A549 (cell line): ENCODE results near the gene RHOT1. TPM values are rescaled to one million over a fixed set of nuclear protein-coding genes. Genes with fewer than 3 reads are reported as not detected.

Experiments
- ATAC-seq, 2 experiments: fragments of 200-7000 bp in 1 of 2; fragments of >200 bp in 1 of 2; cut with Nextera tagmentation in 1 of 2; cut with Tn5 transposase in 1 of 2; 3 replicates each; pipeline versions ENCODE4 v1.8.0 to v1.9.1; 2018 to 2020; ENCODE audit warnings: mild to moderate bottlenecking in 1 of 2, moderate library complexity in 1 of 2
- CTCF ChIA-PET: fragments of 300-600 bp; sonication (Branson Sonifier 250); formaldehyde crosslinking; extraction: SDS; loops from one replicate; lab custom pipeline; 2021; ENCODE audit warnings: antibody characterized with exemption, inconsistent platforms; lab: Yijun Ruan, JAX
- POLR2A ChIA-PET: fragments of 350-600 bp; formaldehyde crosslinking; extraction: SDS; loops from one replicate; lab custom pipeline; 2021; ENCODE audit warnings: antibody characterized with exemption, inconsistent platforms; lab: Yijun Ruan, JAX
- DNase-seq, 2 experiments: peaks; one replicate each; pipeline versions ENCODE4 v3.0.0 to v3.0.0-alpha.2; 2011 to 2016; ENCODE audit warnings: low read depth in 1 of 2, low spot score in 1 of 2
- FAIRE-seq: peaks from 2 replicates; lab custom pipeline; 2011; peaks lifted over from hg19 to GRCh38; lab: Jason Lieb, UNC
- H3K27ac ChIP-seq, 2 experiments: fragments of >200 bp; sonication (Bioruptor Twin); formaldehyde crosslinking; 3 replicates each; pipeline ENCODE4 v1.5.1; 2016 to 2017
- H3K4me1 ChIP-seq: fragments of >200 bp; sonication (Bioruptor Twin); formaldehyde crosslinking; 3 replicates; pipeline ENCODE4 v1.6.1; 2016
- H3K4me2 ChIP-seq: fragments of >200 bp; sonication (Bioruptor Twin); formaldehyde crosslinking; 3 replicates; pipeline ENCODE4 v1.6.1; 2016
- H3K4me3 ChIP-seq: fragments of >200 bp; sonication (Bioruptor Twin); formaldehyde crosslinking; 3 replicates; pipeline ENCODE4 v1.5.1; 2016
- H3K9me3 ChIP-seq: fragments of >200 bp; sonication (Bioruptor Twin); formaldehyde crosslinking; 3 replicates; pipeline ENCODE4 v1.6.1; 2016
- CHD2 ChIP-seq: fragments of 150-350 bp; IDR thresholded peaks from 2 replicates; pipeline ENCODE4 v1.6.1; 2014; ENCODE audit warnings: low read length; ENCODE audit not compliant: partially characterized antibody
- CHD4 ChIP-seq: fragments of 200-600 bp; sonication (generic); IDR thresholded peaks from 2 replicates; pipeline ENCODE4 v1.6.1; 2016; ENCODE audit warnings: antibody characterized with exemption, mild to moderate bottlenecking, borderline replicate concordance
- EHF ChIP-seq: fragments of 250-450 bp; sonication (Bioruptor Pico); IDR thresholded peaks from 2 replicates; pipeline ENCODE4 v1.5.0; 2020; ENCODE audit warnings: mild to moderate bottlenecking
- ELK1 ChIP-seq: fragments of 150-350 bp; IDR thresholded peaks from 2 replicates; pipeline ENCODE4 v1.6.1; 2014; ENCODE audit warnings: low read depth, mild to moderate bottlenecking, low read length
- ESRRA ChIP-seq: fragments of 150-350 bp; IDR thresholded peaks from 2 replicates; pipeline ENCODE4 v1.6.1; 2014; ENCODE audit warnings: mild to moderate bottlenecking, low read length, borderline replicate concordance
- FOSL2 ChIP-seq, 2 experiments: fragments of 450-650 bp in 1 of 2; fragments of >200 bp in 1 of 2; sonication (Bioruptor Twin) in 1 of 2; formaldehyde crosslinking; IDR thresholded peaks; 2 replicates each; pipeline versions ENCODE4 v1.5.0 to v1.6.1; 2016 to 2020; ENCODE audit warnings: mild to moderate bottlenecking in 1 of 2, moderate library complexity in 1 of 2
- FOXS1 ChIP-seq: fragments of 250-450 bp; sonication (Bioruptor Pico); IDR thresholded peaks from 2 replicates; pipeline ENCODE4 v1.5.0; 2020; ENCODE audit warnings: mild to moderate bottlenecking, moderate library complexity
- GATA3 ChIP-seq: IDR thresholded peaks from 2 replicates; pipeline ENCODE4 v1.6.1; 2012; ENCODE audit warnings: borderline replicate concordance
- HEYL ChIP-seq: fragments of 250-450 bp; sonication (Bioruptor Pico); IDR thresholded peaks from 2 replicates; pipeline ENCODE4 v1.8.0; 2021; ENCODE audit warnings: mild to moderate bottlenecking, moderate library complexity
- KDM1A ChIP-seq: fragments of 200-600 bp; sonication (generic); IDR thresholded peaks from 2 replicates; pipeline ENCODE4 v1.6.1; 2016; ENCODE audit warnings: low read depth, mild to moderate bottlenecking
- MAFK ChIP-seq: fragments of 450-650 bp; IDR thresholded peaks from 2 replicates; pipeline ENCODE4 v1.6.1; 2014; ENCODE audit not compliant: partially characterized antibody
- MAX ChIP-seq: IDR thresholded peaks from 2 replicates; pipeline ENCODE4 v1.6.1; 2012
- MAZ ChIP-seq: fragments of 150-350 bp; IDR thresholded peaks from 2 replicates; pipeline ENCODE4 v1.6.1; 2014; ENCODE audit warnings: antibody characterized with exemption, low read depth, low read length, borderline replicate concordance
- NFE2L2 ChIP-seq: fragments of 150-350 bp; conservative IDR thresholded peaks from 2 replicates; pipeline ENCODE4 v1.6.1; 2014; ENCODE audit warnings: low read length
- PBX3 ChIP-seq: IDR thresholded peaks from 2 replicates; pipeline ENCODE4 v1.6.1; 2012
- REST ChIP-seq: fragments of 200-600 bp; sonication (generic); IDR thresholded peaks from 2 replicates; pipeline ENCODE4 v1.6.1; 2016; ENCODE audit warnings: antibody characterized with exemption, mild to moderate bottlenecking, moderate library complexity
- SREBF2 ChIP-seq: fragments of 450-650 bp; IDR thresholded peaks from 2 replicates; pipeline ENCODE4 v1.6.1; 2014; ENCODE audit warnings: mild to moderate bottlenecking, moderate library complexity
- ZFP36 ChIP-seq: fragments of 450-650 bp; IDR thresholded peaks from 2 replicates; pipeline ENCODE4 v1.6.1; 2014; ENCODE audit warnings: borderline replicate concordance; ENCODE audit not compliant: partially characterized antibody
- ZNF302 ChIP-seq: fragments of 250-450 bp; sonication (Bioruptor Pico); IDR thresholded peaks from 2 replicates; pipeline ENCODE4 v1.9.0; 2021; ENCODE audit warnings: inconsistent platforms, mild to moderate bottlenecking, moderate library complexity
- ZSCAN20 ChIP-seq: fragments of 250-450 bp; sonication (Bioruptor Pico); IDR thresholded peaks from 2 replicates; pipeline ENCODE4 v1.8.0; 2022; ENCODE audit warnings: mild to moderate bottlenecking, moderate library complexity
- WGBS: methylation state at CpG from one replicate; pipeline ENCODE4 v1.1.6; 2017; ENCODE audit errors: missing lambda C conversion rate; 5-methylcytosine and 5-hydroxymethylcytosine counted together
- polyA plus RNA-seq, 4 experiments: library from polyadenylated mRNA; depleted of rRNA in 3 of 4; stranded (reverse); fragments of >200 nt; fragmentation: RNase III in 1 of 4; extraction: RNeasy Plus Mini Kit Qiagen cat#74134 plus additional on column Dnase treatment in 1 of 4; gene quantifications; 2 replicates in 3 of 4; 3 replicates in 1 of 4; pipeline ENCODE4 v1.2.3, GENCODE V29; 2011 to 2017

The RHOT1 gene
- polyA plus RNA-seq, 2 of the 4 experiments (the other 2 are of a cell fraction): 26.6 to 109 TPM

- POLR2A ChIA-PET: interaction anchor here (0.6 to 0.8 kb wide), 2 partner anchors 20 to 109 kb away, joined by 3 to 5 read pairs; no protein-coding TSS in a partner anchor
- CTCF ChIA-PET: interaction anchor here (0.7 to 4.3 kb wide), 4 partner anchors 10 to 78 kb away, joined by 3 to 38 read pairs (median 4); no protein-coding TSS in a partner anchor
- ATAC-seq (peak in 1 of 2 experiments; percentile 36; a peak in 1 of 6 replicates), DNase-seq (no peak), FAIRE-seq (no peak)
- WGBS: 88% methylated on average over 1 of the region's 1 CpG
- H3K9me3 ChIP-seq: no peaks in the 10 kb centered on the region
- H3K27ac ChIP-seq: no peak overlapping the region
- H3K4me1 ChIP-seq: no peaks in the 10 kb centered on the region
- TF ChIP-seq SREBF2: no peak
- TF ChIP-seq CHD4: no peak
- TF ChIP-seq CHD2: no peak
- no peak for TF ChIP-seq REST
- H3K4me2 ChIP-seq: no peak overlapping the region
- H3K4me3 ChIP-seq: no peak overlapping the region
These were observed 99.3 kb downstream of the RHOT1 start for GRCh38 chr17:32241640-32242039.

GRCh38 chr17:32249475-32249874, 107.2 kb downstream of the RHOT1 start:
- FAIRE-seq: no peak

More at GRCh38 chr17:32249475-32249874, 107.2 kb downstream of the RHOT1 start:
- Histone ChIP-seq H3K4me1 (peaks cover 8% of the 10 kb centered on the region), H3K4me3 (no peak overlapping the region), H3K4me2 (no peak overlapping the region)
- ATAC-seq: no peak
- 85% methylated on average over 3 of the region's 3 CpGs for WGBS
- ChIA-PET POLR2A (no interaction called here), CTCF (interaction anchor here (5.6 to 13.7 kb wide), 2 partner anchors 13 to 70 kb away, joined by 49 to 259 read pairs; no protein-coding TSS in a partner anchor)
- TF ChIP-seq ELK1 (no peak), MAZ (no peak), FOXS1 (CRISPR knock-in tag) (no peak), KDM1A (no peak), EHF (CRISPR knock-in tag) (no peak), GATA3 (no peak), CHD4 (no peak), ZSCAN20 (CRISPR knock-in tag) (no peak), ZFP36 (no peak), MAX (no peak), MAFK (peak; percentile 44), FOSL2 (IDR thresholded peaks at IDR 0.05) (no peak), FOSL2 (CRISPR knock-in tag; IDR thresholded peaks at IDR 0.05) (no peak), NFE2L2 (peak; percentile 70), PBX3 (no peak), ZNF302 (no peak), HEYL (CRISPR knock-in tag) (no peak), ESRRA (no peak)
- TF ChIP-seq, all 56 proteins: peak for 2
- DNase-seq: no peak
- Histone ChIP-seq H3K27ac (no peak overlapping the region), H3K9me3 (no peaks in the 10 kb centered on the region)
